Pancreas (tissue), 10 donors: Measurements from ENCODE around the gene FRMD4A. TPM values are rescaled to one million over a fixed set of nuclear protein-coding genes. Genes with fewer than 3 reads are reported as not detected.
"Not testable (repeated sequence)": the region's sequence is repeated elsewhere in the genome, so short reads cannot be mapped to it uniquely, and the experiment has no call there.

Experiments
- ATAC-seq, 4 donors: fragments of 200-7000 bp; cut with Tn5 transposase; one replicate each; pipeline versions ENCODE4 v1.8.0 to v1.9.1; 2020; ENCODE audit warnings: mild to moderate bottlenecking in 4 of 4, moderate library complexity in 4 of 4
- DNase-seq, 6 donors: peaks; one replicate each; pipeline ENCODE4 v3.0.0-alpha.2; 2020
- FAIRE-seq: peaks from 2 replicates; lab custom pipeline; 2012; peaks lifted over from hg19 to GRCh38; lab: Jason Lieb, UNC
- H3K27ac ChIP-seq, 4 donors: fragments of 200-600 bp; sonication (generic); 1 replicate in 3 of 4; 2 replicates in 1 of 4; pipeline versions ENCODE4 v1.5.0 to v1.8.0; 2020
- H3K27me3 ChIP-seq, 4 donors: fragments of 200-600 bp; one replicate each; pipeline ENCODE4 v1.8.0; 2021
- H3K36me3 ChIP-seq, 3 donors: fragments of 200-600 bp; sonication (generic) in 1 of 3; one replicate each; pipeline versions ENCODE4 v1.5.0 to v1.8.0; 2020 to 2021
- H3K4me1 ChIP-seq, 3 donors: fragments of 200-600 bp; one replicate each; pipeline ENCODE4 v1.8.0; 2021
- H3K4me3 ChIP-seq, 4 donors: fragments of 200-600 bp; sonication (generic) in 2 of 4; one replicate each; pipeline versions ENCODE4 v1.5.0 to v1.8.0; 2020 to 2021
- H3K9me3 ChIP-seq, 4 donors: fragments of 200-600 bp; one replicate each; pipeline ENCODE4 v1.8.0; 2021
- WGBS, 2 donors: extraction: QIAGEN DNeasy Blood & Tissue Kit; methylation state at CpG; one replicate each; pipeline ENCODE4 v1.1.7; 2013; 5-methylcytosine and 5-hydroxymethylcytosine counted together
- intact Hi-C, 3 donors: fragments of 100-400 bp; cut with DNase I; formaldehyde crosslinking; loops; one replicate each; pipeline versions ENCODE4 v1.11.1 to v1.14.2; 2022
- polyA plus RNA-seq, 2 donors: library from polyadenylated mRNA; stranded (reverse); fragments of 200-250 nt; gene quantifications; one replicate each; pipeline ENCODE4 v1.2.3, GENCODE V29; 2013
- total RNA-seq, 6 donors: library from RNA; stranded (reverse); fragmentation: NEBNext Ultra II Directional in 4 of 6; extraction: Animal tissue kit (Norgen Biotek cat#: 25700) in 4 of 6; gene quantifications; one replicate each; pipeline versions ENCODE4 v1.2.1 to v1.2.4, GENCODE V29; 2021 to 2023
- TF ChIP-seq, protein P1 (sequence below), 4 donors: fragments of 200-600 bp; sonication (generic) in 3 of 4; IDR thresholded peaks; one replicate each; pipeline versions ENCODE4 v1.5.0 to v1.8.0; 2021; ENCODE audit warnings: antibody characterized with exemption in 4 of 4
- donor health status: healthy with polysubstance abuse.
- donor health status: DM: no; HTN: no; CAD: no; lungs with moderate emphysema.
- donor health status: DM: no; HTN: no; CAD: no.
- donor health status: control.
- donor health status: control.
- donor health status: Bipolar disorder and iron deficiency.
- donor health status: DM: yes; HTN: yes; CAD: no.
- donor health status: DM: no; HTN: no; CAD: no.
- donor health status: DM: no; HTN: no; CAD: no.
- donor health status: DM: yes; HTN: yes; CAD: no.

The FRMD4A gene
- total and polyA plus RNA-seq, 8 donors: 13.5 to 27.5 (median 18.7) TPM

DNA sequence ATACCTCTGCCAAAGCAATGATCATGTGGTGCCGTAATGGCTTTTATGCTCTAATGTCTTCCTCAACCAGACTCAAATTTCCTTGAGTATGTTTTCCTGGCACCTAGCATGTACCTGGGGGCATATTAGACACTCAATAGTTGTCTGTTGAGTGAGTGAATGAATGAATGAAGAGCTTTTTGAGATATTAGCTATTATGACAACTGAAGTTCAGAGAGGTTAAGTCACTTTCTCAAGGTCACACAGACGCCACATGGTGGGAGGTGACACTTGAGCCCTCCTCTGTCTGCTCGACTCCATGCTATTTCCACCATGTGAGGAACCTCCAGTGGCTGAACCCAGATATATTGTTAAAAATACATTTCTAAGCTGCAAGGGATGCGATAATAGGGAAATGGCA lies 611.9 kb downstream of the FRMD4A start:
- Histone ChIP-seq H3K4me1 (peaks cover 0 to 19% (median 15%) of the 10 kb centered on the region in 3 donors), H3K27ac (peak overlapping the region; percentile 51 to 84 (median 78)), H3K36me3 (no peaks in the 10 kb centered on the region), H3K4me3 (peak overlapping the region in 3 of 4 donors; percentile 18 to 52 (median 42)), H3K9me3 (no peaks in the 10 kb centered on the region), H3K27me3 (no peaks in the 10 kb centered on the region)
- TF ChIP-seq, protein P1, sequence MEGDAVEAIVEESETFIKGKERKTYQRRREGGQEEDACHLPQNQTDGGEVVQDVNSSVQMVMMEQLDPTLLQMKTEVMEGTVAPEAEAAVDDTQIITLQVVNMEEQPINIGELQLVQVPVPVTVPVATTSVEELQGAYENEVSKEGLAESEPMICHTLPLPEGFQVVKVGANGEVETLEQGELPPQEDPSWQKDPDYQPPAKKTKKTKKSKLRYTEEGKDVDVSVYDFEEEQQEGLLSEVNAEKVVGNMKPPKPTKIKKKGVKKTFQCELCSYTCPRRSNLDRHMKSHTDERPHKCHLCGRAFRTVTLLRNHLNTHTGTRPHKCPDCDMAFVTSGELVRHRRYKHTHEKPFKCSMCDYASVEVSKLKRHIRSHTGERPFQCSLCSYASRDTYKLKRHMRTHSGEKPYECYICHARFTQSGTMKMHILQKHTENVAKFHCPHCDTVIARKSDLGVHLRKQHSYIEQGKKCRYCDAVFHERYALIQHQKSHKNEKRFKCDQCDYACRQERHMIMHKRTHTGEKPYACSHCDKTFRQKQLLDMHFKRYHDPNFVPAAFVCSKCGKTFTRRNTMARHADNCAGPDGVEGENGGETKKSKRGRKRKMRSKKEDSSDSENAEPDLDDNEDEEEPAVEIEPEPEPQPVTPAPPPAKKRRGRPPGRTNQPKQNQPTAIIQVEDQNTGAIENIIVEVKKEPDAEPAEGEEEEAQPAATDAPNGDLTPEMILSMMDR (IDR thresholded peaks at IDR 0.05): no peak
- intact Hi-C loops: no loop called here
- no peak for DNase-seq
- no peak for ATAC-seq
- no peak for FAIRE-seq
- WGBS, 2 donors: 52 to 56% methylated on average over 4 of the region's 4 CpGs

DNA sequence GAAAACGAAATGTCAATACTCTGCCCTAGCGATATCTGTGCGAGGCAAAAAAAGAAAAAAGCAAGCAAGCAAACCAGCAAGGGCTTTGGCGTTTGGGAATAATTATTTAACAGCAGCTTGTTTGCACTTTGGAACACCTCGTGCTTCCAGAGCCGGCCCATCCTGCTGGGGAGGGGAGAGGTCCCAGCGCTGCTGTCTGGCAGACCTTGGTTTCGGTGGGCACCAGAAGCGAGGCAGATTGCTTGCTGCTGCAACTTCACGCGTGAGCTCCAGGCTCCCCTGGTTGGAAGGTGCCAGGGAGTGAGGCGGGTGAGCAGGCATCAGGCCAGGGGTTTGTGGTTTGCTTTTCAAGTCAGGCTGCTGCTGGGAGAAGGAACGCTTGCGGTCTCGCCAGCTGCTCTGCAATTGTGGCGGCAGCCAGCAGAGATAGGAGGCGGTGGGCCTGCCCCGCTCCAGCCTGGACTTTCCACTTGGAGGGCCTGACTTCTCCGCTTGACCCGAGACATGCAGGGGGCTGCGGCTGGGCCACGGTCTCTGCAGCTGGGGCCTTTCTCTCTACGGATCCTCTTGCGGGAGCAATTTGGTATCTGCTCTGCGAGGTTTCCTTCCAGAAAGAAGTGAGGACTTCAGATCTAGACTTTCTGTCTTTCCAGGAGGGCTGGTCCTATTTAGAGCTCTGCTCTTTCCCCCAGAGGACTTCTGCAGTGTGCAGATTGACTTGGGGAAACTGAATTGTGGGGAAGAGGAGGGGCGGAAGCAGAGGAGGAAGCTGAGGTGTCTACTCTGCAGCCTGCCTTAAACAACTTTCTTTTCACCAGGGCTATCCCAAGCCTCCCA lies 612.6 kb downstream of the FRMD4A start:
- WGBS, 2 donors: 6 to 11% methylated on average over 26 of the region's 26 CpGs
- TF ChIP-seq, protein P1 (IDR thresholded peaks at IDR 0.05): no peak
- peaks cover 0 to 17% (median 15%) of the 10 kb centered on the region in 3 donors for H3K4me1 ChIP-seq

DNA sequence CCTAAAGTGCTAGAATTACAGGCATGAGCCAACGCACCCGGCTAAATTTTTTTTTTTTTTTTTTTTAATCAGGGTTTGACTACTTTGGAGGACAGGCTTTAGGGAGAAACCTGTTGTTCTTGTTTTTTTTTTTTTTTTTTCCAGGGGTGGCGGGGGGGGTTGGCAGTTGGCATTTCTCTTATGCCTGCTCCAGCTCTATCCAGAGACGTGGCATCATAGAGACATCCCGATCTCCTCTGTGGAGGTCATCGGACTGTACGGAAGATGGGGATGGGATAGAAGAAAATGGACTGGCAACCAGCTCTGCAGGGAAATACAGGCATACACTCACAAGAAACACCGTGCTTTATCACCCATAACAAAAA lies 613.2 kb downstream of the FRMD4A start:
- intact Hi-C loops: no loop called here
- FAIRE-seq: no peak

More for the DNA sequence above, 612.6 kb downstream of the FRMD4A start:
- Histone ChIP-seq H3K36me3 (no peaks in the 10 kb centered on the region), H3K4me3 (peak overlapping the region; percentile 16 to 52 (median 30)), H3K9me3 (no peaks in the 10 kb centered on the region), H3K27me3 (no peaks in the 10 kb centered on the region), H3K27ac (peak overlapping the region; percentile 51 to 84 (median 78))
- ATAC-seq (peak; percentile 82 to 91 (median 88)), DNase-seq (peak; percentile 78 to 90 (median 80)), FAIRE-seq (no peak)
- intact Hi-C loops: no loop called here

DNA sequence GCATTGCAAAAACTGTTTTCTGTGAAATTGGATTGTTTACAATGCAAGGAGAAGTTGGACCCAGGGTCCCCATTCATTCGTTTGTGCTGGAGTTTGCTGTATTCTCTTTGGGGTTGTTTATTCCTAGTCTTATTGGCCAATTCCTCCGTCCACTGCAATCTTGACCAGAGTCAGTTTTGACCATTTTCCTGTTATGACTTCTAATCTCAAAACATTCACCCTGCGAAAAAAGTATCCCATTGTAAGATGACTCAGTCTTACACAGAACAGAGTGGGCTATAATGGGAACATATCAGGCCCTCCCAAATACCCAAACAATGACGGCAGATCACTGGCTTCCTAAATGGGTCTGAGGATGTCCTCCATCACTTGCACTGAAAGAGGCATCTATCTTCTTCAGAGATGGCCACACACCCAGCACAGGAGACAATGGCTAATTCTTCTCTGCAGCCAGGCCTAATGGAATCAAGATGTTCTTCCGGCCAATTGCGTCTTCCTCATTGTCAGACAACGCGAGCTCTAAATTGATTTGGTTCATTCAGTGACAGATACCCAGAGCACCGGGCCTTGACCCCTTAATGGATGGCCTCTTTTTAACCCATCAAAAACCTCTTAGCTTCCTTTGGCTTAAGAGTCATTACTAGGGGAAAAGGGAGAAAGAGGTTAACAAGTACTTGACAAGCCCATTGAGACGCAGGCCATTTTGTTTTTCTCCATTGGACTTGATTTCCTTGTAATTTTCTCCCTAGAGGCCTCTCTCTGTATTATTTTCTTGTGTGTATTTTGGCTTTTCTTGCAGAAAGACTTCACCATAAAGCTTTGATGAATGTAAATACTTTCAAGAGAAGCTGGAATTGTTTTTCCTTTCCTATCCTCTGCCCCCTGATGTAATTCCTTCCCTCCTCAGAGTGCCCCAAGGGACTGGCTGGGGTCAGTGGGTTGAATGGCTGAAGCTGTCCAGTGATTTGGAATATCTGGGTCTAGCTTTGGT lies 614.3 kb downstream of the FRMD4A start:
- Histone ChIP-seq H3K4me3 (no peak overlapping the region), H3K36me3 (no peaks in the 10 kb centered on the region), H3K27ac (no peak overlapping the region), H3K4me1 (peaks cover 0 to 17% (median 15%) of the 10 kb centered on the region in 3 donors), H3K9me3 (no peaks in the 10 kb centered on the region), H3K27me3 (no peaks in the 10 kb centered on the region)
- TF ChIP-seq, protein P1 (IDR thresholded peaks at IDR 0.05): no peak
- no peak for FAIRE-seq
- no peak for ATAC-seq
- no peak for DNase-seq
- 85% methylated on average over 10 of the region's 10 CpGs for WGBS, 2 donors
- intact Hi-C loops: no loop called here

More for the DNA sequence above, 613.2 kb downstream of the FRMD4A start:
- DNase-seq: no peak
- Histone ChIP-seq H3K9me3 (no peaks in the 10 kb centered on the region), H3K27me3 (no peaks in the 10 kb centered on the region), H3K36me3 (no peaks in the 10 kb centered on the region), H3K27ac (peak overlapping the region; percentile 51 to 84 (median 78)), H3K4me1 (peaks cover 0 to 17% (median 15%) of the 10 kb centered on the region in 3 donors), H3K4me3 (peak overlapping the region; percentile 16 to 52 (median 30))
- TF ChIP-seq, protein P1 (IDR thresholded peaks at IDR 0.05): no peak
- peak; percentile 51 to 73 (median 63) for ATAC-seq
- 5 to 11% methylated on average over 8 of the region's 8 CpGs for WGBS, 2 donors

DNA sequence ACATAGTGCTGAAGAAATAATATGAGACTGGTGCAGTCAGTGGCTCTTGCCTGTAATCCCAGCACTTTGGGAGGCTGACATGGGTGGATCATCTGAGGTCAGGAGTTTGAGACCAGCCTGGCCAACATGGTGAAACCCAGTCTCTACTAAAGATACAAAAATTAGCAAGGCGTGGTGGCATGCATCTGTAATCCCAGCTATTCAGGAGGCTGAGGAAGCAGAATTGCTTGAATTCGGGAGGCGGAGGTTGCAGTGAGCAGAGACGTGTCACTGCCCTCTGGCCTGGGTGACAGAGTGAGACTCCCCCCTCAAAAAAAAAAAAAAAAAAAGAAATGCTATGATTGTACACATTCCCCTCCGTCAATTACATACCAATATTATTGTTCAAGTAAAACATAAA lies 615.1 kb downstream of the FRMD4A start:
- FAIRE-seq, DNase-seq, H3K9me3 ChIP-seq, intact Hi-C loops, H3K4me3 ChIP-seq, H3K27ac ChIP-seq, H3K27me3 ChIP-seq, ATAC-seq, H3K36me3 ChIP-seq: not testable (repeated sequence)
- peaks cover 0 to 17% (median 15%) of the 10 kb centered on the region in 3 donors for H3K4me1 ChIP-seq
- WGBS, 2 donors: 80 to 85% methylated on average over 5 of the region's 5 CpGs
